ENCODE results near the gene IFFO2.

DNA sequence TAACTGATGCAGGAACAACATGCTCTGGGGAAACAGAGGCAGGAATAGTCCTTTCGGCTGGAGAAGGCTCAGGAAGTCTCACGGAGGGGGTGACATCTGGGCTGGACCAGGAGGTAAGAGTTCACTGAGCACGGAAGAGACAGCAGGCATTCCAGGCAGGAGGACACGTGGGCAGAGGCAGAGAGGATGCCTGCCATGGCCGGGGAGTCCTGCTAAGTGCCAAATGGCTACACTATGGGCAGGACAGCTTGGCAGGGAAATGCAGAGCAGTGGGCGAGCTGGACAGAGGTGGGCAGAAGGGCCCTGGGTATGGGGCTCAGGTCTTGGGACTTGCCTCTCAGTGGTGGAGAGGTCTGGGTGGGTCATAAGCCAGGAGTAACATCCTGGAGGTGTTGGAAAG lies 71.7 kb downstream of the IFFO2 start:
- TF ChIP-seq, protein P1, sequence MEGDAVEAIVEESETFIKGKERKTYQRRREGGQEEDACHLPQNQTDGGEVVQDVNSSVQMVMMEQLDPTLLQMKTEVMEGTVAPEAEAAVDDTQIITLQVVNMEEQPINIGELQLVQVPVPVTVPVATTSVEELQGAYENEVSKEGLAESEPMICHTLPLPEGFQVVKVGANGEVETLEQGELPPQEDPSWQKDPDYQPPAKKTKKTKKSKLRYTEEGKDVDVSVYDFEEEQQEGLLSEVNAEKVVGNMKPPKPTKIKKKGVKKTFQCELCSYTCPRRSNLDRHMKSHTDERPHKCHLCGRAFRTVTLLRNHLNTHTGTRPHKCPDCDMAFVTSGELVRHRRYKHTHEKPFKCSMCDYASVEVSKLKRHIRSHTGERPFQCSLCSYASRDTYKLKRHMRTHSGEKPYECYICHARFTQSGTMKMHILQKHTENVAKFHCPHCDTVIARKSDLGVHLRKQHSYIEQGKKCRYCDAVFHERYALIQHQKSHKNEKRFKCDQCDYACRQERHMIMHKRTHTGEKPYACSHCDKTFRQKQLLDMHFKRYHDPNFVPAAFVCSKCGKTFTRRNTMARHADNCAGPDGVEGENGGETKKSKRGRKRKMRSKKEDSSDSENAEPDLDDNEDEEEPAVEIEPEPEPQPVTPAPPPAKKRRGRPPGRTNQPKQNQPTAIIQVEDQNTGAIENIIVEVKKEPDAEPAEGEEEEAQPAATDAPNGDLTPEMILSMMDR (IDR thresholded peaks at IDR 0.05) = no peak
- no peak for TF ChIP-seq ZFX (IDR thresholded peaks at IDR 0.05; ENCODE audit: borderline replicate concordance)

Data from 22Rv1 (cell line).